GM10266 (cell line): ENCODE results near the gene AANAT.
A peak's percentile ranks its signal among the peaks of the same experiment; 100 is the strongest.

Experiments used
- DNase-seq: peaks from one replicate; pipeline ENCODE4 v3.0.0; 2012; ENCODE audit errors: extremely low spot score
- TF ChIP-seq, protein P1 (sequence below): IDR thresholded peaks from 2 replicates; pipeline ENCODE4 v1.5.1; 2012; ENCODE audit warnings: mild to moderate bottlenecking, low read depth; ENCODE audit not compliant: control insufficient read depth, insufficient read depth; ENCODE audit errors: missing control alignments

AANAT gene

DNA sequence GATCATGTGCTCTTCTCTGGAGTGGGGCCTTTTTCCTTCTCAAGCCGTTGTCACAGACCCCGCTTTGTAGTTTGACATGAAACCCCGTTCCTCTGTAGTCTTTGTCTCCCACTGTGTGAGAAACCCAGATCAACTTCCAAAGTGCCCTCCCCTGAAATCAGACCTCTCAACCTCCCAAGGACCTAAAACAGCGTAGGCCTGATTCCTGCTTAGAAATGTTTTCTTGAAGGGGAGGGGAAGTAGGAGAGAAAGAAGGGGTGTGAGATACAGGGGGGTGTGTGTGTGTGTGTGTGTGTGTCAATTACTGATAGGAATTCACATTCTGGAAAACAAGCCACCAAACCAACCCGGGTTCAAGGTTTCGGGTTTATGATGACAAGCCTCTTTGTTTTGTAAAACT, 15.9 kb upstream of the AANAT start:
- TF ChIP-seq, protein P1, sequence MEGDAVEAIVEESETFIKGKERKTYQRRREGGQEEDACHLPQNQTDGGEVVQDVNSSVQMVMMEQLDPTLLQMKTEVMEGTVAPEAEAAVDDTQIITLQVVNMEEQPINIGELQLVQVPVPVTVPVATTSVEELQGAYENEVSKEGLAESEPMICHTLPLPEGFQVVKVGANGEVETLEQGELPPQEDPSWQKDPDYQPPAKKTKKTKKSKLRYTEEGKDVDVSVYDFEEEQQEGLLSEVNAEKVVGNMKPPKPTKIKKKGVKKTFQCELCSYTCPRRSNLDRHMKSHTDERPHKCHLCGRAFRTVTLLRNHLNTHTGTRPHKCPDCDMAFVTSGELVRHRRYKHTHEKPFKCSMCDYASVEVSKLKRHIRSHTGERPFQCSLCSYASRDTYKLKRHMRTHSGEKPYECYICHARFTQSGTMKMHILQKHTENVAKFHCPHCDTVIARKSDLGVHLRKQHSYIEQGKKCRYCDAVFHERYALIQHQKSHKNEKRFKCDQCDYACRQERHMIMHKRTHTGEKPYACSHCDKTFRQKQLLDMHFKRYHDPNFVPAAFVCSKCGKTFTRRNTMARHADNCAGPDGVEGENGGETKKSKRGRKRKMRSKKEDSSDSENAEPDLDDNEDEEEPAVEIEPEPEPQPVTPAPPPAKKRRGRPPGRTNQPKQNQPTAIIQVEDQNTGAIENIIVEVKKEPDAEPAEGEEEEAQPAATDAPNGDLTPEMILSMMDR, result no peak
- DNase-seq, result no peak

DNA sequence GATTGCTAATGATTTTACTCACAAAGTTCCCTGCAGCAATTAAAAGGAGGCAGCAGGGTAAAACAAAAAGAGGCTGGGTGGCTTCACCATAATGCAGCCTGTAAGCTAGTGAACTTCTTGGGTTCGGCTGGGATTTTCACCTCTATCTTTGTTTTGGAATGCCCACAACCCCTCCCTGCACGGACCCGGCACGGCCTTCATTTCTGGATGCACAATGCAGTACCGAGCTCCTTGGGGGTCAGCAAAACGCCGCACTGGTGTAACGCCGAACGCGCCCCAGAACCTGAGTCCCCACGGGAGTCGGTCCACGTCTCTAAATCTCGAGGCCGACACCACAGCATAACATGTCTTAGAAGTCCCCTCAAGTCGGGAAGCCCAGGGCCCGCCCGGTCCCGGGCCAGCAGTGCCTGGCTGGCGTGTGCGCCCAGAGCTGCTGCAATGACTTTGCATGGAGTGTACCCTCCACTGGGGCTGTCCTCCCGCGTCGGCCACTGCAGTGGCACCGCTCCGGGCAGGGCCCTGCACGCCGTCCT, 15.2 kb upstream of the AANAT start:
- TF ChIP-seq, protein P1, result no peak
- DNase-seq, result no peak

DNA sequence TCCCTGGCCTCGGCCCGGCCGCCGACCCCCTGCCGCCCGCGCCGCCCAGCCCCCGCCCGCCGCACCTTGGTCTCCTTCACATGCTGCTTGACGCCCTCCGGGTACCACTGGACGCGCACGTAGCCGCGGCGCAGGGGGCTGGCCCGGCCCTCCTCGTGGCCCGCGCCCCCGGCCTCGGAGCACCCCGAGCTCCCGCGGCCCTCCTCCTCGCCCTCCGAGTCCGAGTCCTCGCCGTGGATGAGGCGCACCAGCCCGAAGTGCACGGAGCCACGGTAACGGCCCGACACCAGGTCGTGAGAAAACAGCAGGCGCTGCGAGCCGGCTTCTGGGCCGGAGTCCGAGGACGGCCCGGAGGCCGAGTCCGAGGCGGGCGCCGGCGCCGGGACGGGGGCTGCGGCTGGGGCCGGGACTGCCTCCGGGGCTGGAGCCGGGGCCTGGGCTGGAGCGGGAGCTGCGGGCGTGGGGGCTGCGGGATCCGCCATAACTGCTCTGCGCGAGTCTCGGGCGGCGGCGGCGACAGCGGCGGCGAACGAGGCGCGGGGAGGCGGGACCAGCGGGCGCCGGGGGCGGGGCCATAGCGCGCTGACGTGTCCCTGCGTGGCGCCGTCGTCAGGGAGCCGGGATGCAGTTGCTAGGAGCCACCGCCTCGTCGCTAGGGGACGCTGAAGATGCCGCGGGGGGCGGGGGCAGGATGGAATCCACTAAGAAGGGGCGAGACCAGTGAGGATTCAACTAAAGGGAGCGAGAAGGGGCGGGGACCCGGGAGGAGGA, 14.6 kb upstream of the AANAT start, which contains the start of gene UBE2O:
TSS of gene UBE2O (minus strand) at position 493 of the 771 bp plus-strand sequence. CDS start at position 482, 11 bp downstream.
- TF ChIP-seq, protein P1, result peak; percentile 54
- peak; percentile 98 for DNase-seq

DNA sequence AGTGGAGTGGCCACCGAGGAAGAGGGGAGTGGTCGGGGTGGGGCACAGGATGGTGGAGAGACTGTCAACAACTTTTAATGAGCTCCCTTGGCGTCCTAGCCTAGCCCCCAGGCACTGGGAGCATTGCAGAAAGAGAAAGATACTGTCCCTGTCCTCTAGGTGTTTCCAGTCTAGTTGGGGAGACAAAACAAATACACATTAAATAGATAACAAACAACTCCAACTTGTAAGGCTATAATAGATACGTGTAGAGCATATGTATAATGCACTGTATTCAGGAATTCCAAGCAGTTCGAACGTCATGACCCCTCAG, 14.0 kb upstream of the AANAT start:
- TF ChIP-seq, protein P1, result no peak
- no peak for DNase-seq

DNA sequence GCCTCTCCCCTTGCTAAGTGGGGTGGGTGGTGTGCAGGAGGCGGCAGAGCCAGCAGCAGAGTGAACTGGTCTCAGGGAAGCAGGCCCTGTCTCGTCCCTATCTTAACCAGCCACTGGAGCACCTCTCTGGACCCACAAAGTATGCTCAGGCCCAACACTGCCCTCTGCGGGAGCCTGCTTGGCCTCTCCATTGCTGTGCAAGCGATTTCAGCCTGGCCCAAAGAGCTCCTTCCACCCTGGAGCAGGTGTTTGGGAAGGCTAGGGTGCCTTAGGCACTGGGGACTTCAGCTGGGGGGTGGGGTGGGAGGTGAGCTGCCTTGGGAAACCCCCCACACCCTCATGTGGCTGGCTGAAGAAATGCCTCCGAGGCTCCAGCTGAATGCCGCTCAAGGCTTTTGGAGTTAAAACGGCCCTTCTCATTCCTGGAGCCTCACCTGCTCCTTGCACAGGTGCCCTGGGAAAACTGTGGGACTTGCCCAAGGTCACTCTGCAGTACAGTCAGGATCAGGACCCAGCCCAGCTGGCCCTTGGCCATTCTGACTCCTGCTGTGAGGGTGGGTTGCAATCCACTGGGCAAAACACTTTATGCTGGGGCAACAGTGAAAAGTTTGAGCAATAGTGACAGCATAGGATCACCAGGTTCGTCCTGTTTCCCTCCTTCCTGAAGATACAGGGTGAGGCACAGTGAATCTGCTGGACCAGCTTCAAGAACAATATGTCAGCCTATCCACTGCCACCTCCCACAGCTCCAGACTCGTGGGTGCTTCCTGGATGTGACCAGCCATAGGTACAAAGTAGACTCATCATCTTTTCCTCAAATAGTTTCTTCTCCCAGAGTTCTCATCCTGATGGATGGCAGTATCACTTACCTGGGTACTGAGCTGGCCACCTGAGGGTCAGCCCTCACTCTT, 8.6 kb upstream of the AANAT start:
- TF ChIP-seq, protein P1, result peak; percentile 76
- peak; percentile 76 for DNase-seq

DNA sequence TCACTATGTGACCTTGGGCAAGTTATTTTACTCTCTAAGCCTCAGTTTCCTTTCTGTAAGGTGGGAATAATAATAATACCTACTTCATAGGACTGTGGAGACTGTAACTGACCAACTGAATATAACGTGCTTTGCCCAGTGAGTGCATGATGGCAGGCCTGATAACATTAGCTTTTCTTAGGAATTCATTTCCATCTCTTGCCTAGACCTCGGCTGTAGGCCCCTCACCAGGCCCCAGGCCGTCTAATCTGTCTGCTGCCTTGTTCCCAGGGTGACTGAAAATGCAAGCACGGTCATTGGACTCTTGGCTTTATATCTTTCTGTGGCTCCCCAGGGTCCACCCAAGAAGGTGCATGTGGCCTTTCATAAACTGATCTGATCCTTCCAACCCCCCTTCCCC, 7.7 kb upstream of the AANAT start:
- TF ChIP-seq, protein P1, result no peak

More for the DNA sequence above, 7.7 kb upstream of the AANAT start:
- DNase-seq, result no peak
